OCI-LY1 (cell line): ENCODE data around the gene KCNJ14.

Experiments used
- EZH2 ChIP-seq: fragments of 200-600 bp; sonication (generic), shearing (Covaris generic); IDR thresholded peaks from 2 replicates; pipeline ENCODE4 v1.8.0; 2017; ENCODE audit warnings: borderline replicate concordance, mixed run types, mild to moderate bottlenecking, antibody characterized with exemption, low read length, moderate library complexity, mixed read lengths
- TF ChIP-seq, protein P1 (sequence below): fragments of 200-600 bp; sonication (generic), shearing (Covaris generic); IDR thresholded peaks from 2 replicates; pipeline ENCODE4 v1.5.1; 2017; ENCODE audit warnings: mild to moderate bottlenecking, antibody characterized with exemption, low read length, moderate library complexity, mixed read lengths

DNA sequence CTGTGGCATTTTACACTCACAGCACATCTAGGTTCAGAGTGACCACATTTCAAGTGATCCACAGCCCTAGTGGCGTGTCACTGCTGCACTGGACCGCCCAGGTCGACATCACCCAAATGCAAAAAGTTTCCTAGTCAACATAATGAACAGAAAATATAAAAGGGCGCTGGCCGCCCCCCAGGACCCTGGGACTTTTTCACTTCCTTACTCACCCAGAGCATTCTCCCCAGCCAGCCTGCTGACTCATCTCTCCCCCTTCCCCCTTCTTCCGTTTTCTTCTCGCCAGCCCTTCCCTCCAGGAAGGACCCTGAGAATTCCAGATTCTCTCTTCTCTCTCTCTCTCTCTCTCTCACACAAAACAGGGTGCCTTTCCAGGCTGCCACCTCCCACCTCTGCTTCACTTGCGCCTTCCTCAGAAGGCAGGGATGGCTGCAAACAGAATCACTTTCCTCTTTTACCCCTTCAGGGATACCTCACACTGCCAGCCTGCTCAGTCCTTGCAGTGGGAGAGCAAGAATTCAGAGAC, 30.6 kb upstream of the KCNJ14 start:
- TF ChIP-seq, protein P1, sequence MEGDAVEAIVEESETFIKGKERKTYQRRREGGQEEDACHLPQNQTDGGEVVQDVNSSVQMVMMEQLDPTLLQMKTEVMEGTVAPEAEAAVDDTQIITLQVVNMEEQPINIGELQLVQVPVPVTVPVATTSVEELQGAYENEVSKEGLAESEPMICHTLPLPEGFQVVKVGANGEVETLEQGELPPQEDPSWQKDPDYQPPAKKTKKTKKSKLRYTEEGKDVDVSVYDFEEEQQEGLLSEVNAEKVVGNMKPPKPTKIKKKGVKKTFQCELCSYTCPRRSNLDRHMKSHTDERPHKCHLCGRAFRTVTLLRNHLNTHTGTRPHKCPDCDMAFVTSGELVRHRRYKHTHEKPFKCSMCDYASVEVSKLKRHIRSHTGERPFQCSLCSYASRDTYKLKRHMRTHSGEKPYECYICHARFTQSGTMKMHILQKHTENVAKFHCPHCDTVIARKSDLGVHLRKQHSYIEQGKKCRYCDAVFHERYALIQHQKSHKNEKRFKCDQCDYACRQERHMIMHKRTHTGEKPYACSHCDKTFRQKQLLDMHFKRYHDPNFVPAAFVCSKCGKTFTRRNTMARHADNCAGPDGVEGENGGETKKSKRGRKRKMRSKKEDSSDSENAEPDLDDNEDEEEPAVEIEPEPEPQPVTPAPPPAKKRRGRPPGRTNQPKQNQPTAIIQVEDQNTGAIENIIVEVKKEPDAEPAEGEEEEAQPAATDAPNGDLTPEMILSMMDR: no peak
- no peak for TF ChIP-seq EZH2
